K562 (cell line): Measurements from ENCODE around the gene MYO7A. TPM values are rescaled to one million over a fixed set of nuclear protein-coding genes. Genes with fewer than 3 reads are reported as not detected.

ENCODE experiments used
- ATAC-seq: fragments of 200-7000 bp; cut with Tn5 transposase; 3 replicates; pipeline ENCODE4 v1.9.1; 2020; ENCODE audit warnings: moderate library complexity
- BruUV-seq: library from RNA; stranded (reverse); fragments of 400-500 nt; replicated peaks from 2 replicates; lab custom pipeline; 2021; lab: Mats Ljungman, UMichigan
- CTCF ChIA-PET: fragments of 300-600 bp; formaldehyde crosslinking; extraction: SDS; loops from one replicate; lab custom pipeline; 2021; ENCODE audit warnings: low intra/inter-chr PET ratio; lab: Yijun Ruan, JAX
- POLR2A ChIA-PET: fragments of 300-600, 350-650 bp; sonication (Branson Sonifier 250); formaldehyde crosslinking; extraction: SDS; loops from one replicate; lab custom pipeline; 2021; ENCODE audit warnings: antibody characterized with exemption, inconsistent platforms; lab: Yijun Ruan, JAX
- DNase-seq, 4 experiments: peaks; one replicate each; pipeline versions ENCODE4 v3.0.0 to v3.0.0-alpha.2; 2011 to 2018; ENCODE audit warnings: low spot score in 3 of 4, mixed read lengths in 3 of 4; ENCODE audit errors: extremely low read depth in 1 of 4
- FAIRE-seq: peaks from 2 replicates; lab custom pipeline; 2011; peaks lifted over from hg19 to GRCh38; lab: Jason Lieb, UNC
- H2AFZ ChIP-seq: 2 replicates; pipeline ENCODE4 v1.6.0; 2011; ENCODE audit warnings: low read depth, low read length, control low read depth, inconsistent platforms
- H3K27ac ChIP-seq: fragments of 200-600 bp; 3 replicates; pipeline ENCODE4 v1.8.0; 2011; ENCODE audit warnings: low read depth, mild to moderate bottlenecking, control low read depth, inconsistent platforms, low read length, moderate library complexity, mixed read lengths; ENCODE audit errors: extremely low read depth
- H3K27me3 ChIP-seq, 2 experiments: fragments of 300-600 bp in 1 of 2; 2 replicates in 1 of 2; 3 replicates in 1 of 2; pipeline versions ENCODE4 v1.6.0 to v1.8.0; 2011; ENCODE audit warnings: inconsistent platforms in 2 of 2, low read length in 2 of 2, mild to moderate bottlenecking in 1 of 2, mixed read lengths in 1 of 2, moderate library complexity in 1 of 2; ENCODE audit not compliant: control insufficient read depth in 2 of 2, insufficient read depth in 2 of 2
- H3K36me3 ChIP-seq: fragments of 300-600 bp; 3 replicates; pipeline ENCODE4 v1.8.0; 2011; ENCODE audit warnings: mild to moderate bottlenecking, low read length, inconsistent platforms; ENCODE audit not compliant: control insufficient read depth, insufficient read depth
- H3K4me1 ChIP-seq, 2 experiments: fragments of 200-600 bp in 1 of 2; replicated peaks in 1 of 2; 2 replicates in 1 of 2; 3 replicates in 1 of 2; pipeline versions ENCODE4 v1.5.1 to v1.8.0; 2011; ENCODE audit warnings: inconsistent platforms in 2 of 2, low read length in 2 of 2, mild to moderate bottlenecking in 1 of 2, mixed read lengths in 1 of 2, moderate library complexity in 1 of 2; ENCODE audit not compliant: control insufficient read depth in 2 of 2, insufficient read depth in 2 of 2
- H3K4me2 ChIP-seq: 2 replicates; pipeline ENCODE4 v1.6.1; 2011; ENCODE audit warnings: low read length, control low read depth, inconsistent platforms, mixed read lengths; ENCODE audit not compliant: insufficient read depth
- H3K4me3 ChIP-seq: fragments of 200-600 bp; sonication (generic), shearing (Covaris generic); 2 replicates; pipeline ENCODE4 v1.5.1; 2016; ENCODE audit warnings: control low read depth, inconsistent platforms
- H3K79me2 ChIP-seq: fragments of 200-600 bp; 3 replicates; pipeline ENCODE4 v1.8.0; 2011; ENCODE audit warnings: low read length, inconsistent platforms; ENCODE audit not compliant: control insufficient read depth, insufficient read depth
- H3K9ac ChIP-seq, 2 experiments: 2 replicates each; pipeline versions ENCODE4 v1.6.0 to v1.6.1; 2011; ENCODE audit warnings: low read depth in 2 of 2, low read length in 2 of 2, control low read depth in 1 of 2, inconsistent platforms in 1 of 2, mild to moderate bottlenecking in 1 of 2, mixed read lengths in 1 of 2; ENCODE audit not compliant: insufficient read depth in 1 of 2
- H3K9me1 ChIP-seq: one replicate; pipeline ENCODE4 v1.6.0; 2011; ENCODE audit warnings: inconsistent platforms, mild to moderate bottlenecking, low read length, moderate library complexity; ENCODE audit not compliant: control insufficient read depth, insufficient read depth
- H3K9me3 ChIP-seq: replicated peaks from 2 replicates; pipeline ENCODE4 v1.5.1; 2011; ENCODE audit warnings: low read depth, low read length, inconsistent platforms; ENCODE audit not compliant: control insufficient read depth, insufficient read depth
- H4K20me1 ChIP-seq: replicated peaks from 2 replicates; pipeline ENCODE4 v1.6.1; 2011; ENCODE audit warnings: low read length, inconsistent platforms, mixed read lengths; ENCODE audit not compliant: control insufficient read depth, insufficient read depth
- CBFA2T3 ChIP-seq: fragments of 450-650 bp; IDR thresholded peaks from 2 replicates; pipeline ENCODE4 v1.6.1; 2017
- MEF2A ChIP-seq: IDR thresholded peaks from 2 replicates; pipeline ENCODE4 v1.6.1; 2011; ENCODE audit warnings: low read depth, mild to moderate bottlenecking, low read length, moderate library complexity; ENCODE audit not compliant: control insufficient read depth
- SLC30A9 ChIP-seq: fragments of 250-450 bp; sonication (Bioruptor Pico); IDR thresholded peaks from 2 replicates; pipeline ENCODE4 v1.8.0; 2022; ENCODE audit warnings: mild to moderate bottlenecking, moderate library complexity
- TFAM ChIP-seq: fragments of 250-450 bp; sonication (Bioruptor Pico); conservative IDR thresholded peaks from 2 replicates; pipeline ENCODE4 v1.5.0; 2021; ENCODE audit warnings: mild to moderate bottlenecking, moderate library complexity
- ZBTB2 ChIP-seq: fragments of 450-650 bp; IDR thresholded peaks from 2 replicates; pipeline ENCODE4 v1.6.1; 2016; ENCODE audit warnings: antibody characterized with exemption
- whole genome bisulfite sequencing: fragments of 100-300 bp; shearing (Covaris generic); methylation state at CpG from one replicate; pipeline ENCODE4 v1.1.6; 2016; ENCODE audit warnings: low coverage, mixed read lengths; ENCODE audit not compliant: insufficient coverage; ENCODE audit errors: missing lambda C conversion rate; 5-methylcytosine and 5-hydroxymethylcytosine counted together
- in situ Hi-C: fragments of 300-500 bp; cut with MboI; formaldehyde crosslinking; loops from 4 replicates; pipeline ENCODE4 v1.15.0; 2018; ENCODE audit warnings: inconsistent platforms, mixed read lengths
- intact Hi-C: fragments of 100-400 bp; cut with micrococcal nuclease; formaldehyde crosslinking; loops from 2 replicates; pipeline ENCODE4 v1.14.2; 2022
- polyA plus RNA-seq, 8 experiments: library from polyadenylated mRNA; depleted of rRNA in 4 of 8; stranded (reverse) in 5 of 8; unstranded in 3 of 8; fragments of >200 nt; fragmentation: Nextera tagmentation in 2 of 8; fragmentation: Illumina TruSeq in 1 of 8; extraction: Ambion mirVana in 2 of 8; extraction: Trizol in 1 of 8; gene quantifications; 2 replicates each; pipeline versions ENCODE4 v1.2.1 to v1.2.3, GENCODE V29; 2011 to 2014; ENCODE audit warnings: inconsistent platforms in 1 of 8, missing spikeins in 1 of 8
- total RNA-seq, 7 experiments: library from RNA; depleted of rRNA in 6 of 7; stranded (reverse); fragments of >200 nt in 6 of 7; fragmentation: Illumina TruSeq in 2 of 7; extraction: Trizol in 2 of 7; gene quantifications; 2 replicates each; pipeline versions ENCODE4 v1.2.1 to v1.2.3, GENCODE V29; 2011 to 2021; ENCODE audit warnings: low replicate concordance in 1 of 7
- TF ChIP-seq, protein P1 (sequence below): fragments of 250-450 bp; sonication (Bioruptor Pico); IDR thresholded peaks from 2 replicates; pipeline ENCODE4 v1.4.0; 2020; ENCODE audit warnings: mild to moderate bottlenecking, moderate library complexity

Gene MYO7A
- total and polyA plus RNA-seq, 9 of the 15 experiments (the other 6 are each of a cell fraction or from before 2014, with no cell fraction given) = 0.01 to 0.11 (median 0.07) TPM; not detected in 1

- Histone ChIP-seq H3K4me1 (peaks cover 0 to 20% of the 10 kb centered on the region in 2 experiments; a peak in 3 of 5 replicates), H4K20me1 (peaks cover 4% of the 10 kb centered on the region; the same call in 1 of the 2 replicates), H3K4me2 (no peak overlapping the region), H3K27me3 (peaks cover 0 to 27% of the 10 kb centered on the region in 2 experiments; a peak in 2 of 5 replicates), H3K9me3 (no peaks in the 10 kb centered on the region), H2AFZ (no peak overlapping the region), H3K4me3 (no peak overlapping the region), H3K9ac (0 out of 4 replicates have a peak overlapping the region, but pooled peaks of 1 of the 2 experiments have one; percentile 42), H3K9me1 (no peaks in the 10 kb centered on the region), H3K79me2 (no peaks in the 10 kb centered on the region), H3K36me3 (no peaks in the 10 kb centered on the region), H3K27ac (no peak overlapping the region)
- ChIA-PET CTCF (no interaction called here), POLR2A (interaction anchor here (0.7 to 0.8 kb wide), 2 partner anchors 28 to 193 kb away, joined by 3 to 6 read pairs; no protein-coding TSS in a partner anchor)
- no TSS peak for BruUV-seq
- ATAC-seq = no peak
- in situ Hi-C loops (no loop called here), intact Hi-C loops (no loop called here)
- TF ChIP-seq CBFA2T3 (0 out of 2 replicates have a peak, but pooled peaks have one; percentile 12), MEF2A (no peak), ZBTB2 (no peak), TFAM (CRISPR knock-in tag) (no peak), SLC30A9 (CRISPR knock-in tag) (no peak)
- TF ChIP-seq, protein P1, sequence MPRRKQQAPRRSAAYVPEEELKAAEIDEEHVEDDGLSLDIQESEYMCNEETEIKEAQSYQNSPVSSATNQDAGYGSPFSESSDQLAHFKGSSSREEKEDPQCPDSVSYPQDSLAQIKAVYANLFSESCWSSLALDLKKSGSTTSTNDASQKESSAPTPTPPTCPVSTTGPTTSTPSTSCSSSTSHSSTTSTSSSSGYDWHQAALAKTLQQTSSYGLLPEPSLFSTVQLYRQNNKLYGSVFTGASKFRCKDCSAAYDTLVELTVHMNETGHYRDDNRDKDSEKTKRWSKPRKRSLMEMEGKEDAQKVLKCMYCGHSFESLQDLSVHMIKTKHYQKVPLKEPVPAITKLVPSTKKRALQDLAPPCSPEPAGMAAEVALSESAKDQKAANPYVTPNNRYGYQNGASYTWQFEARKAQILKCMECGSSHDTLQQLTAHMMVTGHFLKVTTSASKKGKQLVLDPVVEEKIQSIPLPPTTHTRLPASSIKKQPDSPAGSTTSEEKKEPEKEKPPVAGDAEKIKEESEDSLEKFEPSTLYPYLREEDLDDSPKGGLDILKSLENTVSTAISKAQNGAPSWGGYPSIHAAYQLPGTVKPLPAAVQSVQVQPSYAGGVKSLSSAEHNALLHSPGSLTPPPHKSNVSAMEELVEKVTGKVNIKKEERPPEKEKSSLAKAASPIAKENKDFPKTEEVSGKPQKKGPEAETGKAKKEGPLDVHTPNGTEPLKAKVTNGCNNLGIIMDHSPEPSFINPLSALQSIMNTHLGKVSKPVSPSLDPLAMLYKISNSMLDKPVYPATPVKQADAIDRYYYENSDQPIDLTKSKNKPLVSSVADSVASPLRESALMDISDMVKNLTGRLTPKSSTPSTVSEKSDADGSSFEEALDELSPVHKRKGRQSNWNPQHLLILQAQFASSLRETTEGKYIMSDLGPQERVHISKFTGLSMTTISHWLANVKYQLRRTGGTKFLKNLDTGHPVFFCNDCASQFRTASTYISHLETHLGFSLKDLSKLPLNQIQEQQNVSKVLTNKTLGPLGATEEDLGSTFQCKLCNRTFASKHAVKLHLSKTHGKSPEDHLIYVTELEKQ (CRISPR knock-in tag) = no peak
- 14% methylated on average over 17 of the region's 23 CpGs for WGBS
- FAIRE-seq = no peak
- DNase-seq = peak in 1 of 4 experiments; percentile 20
Measured at GRCh38 chr11:77086521-77087472, 41.2 kb upstream of the MYO7A start.
